K562 (cell line): ENCODE data around the gene GNAI1.

Experiments
- AFF1 ChIP-seq, 2 experiments: fragments of 450-650 bp; IDR thresholded peaks; 2 replicates each; pipeline ENCODE4 v1.6.1; 2018; ENCODE audit warnings: mild to moderate bottlenecking in 2 of 2, low read depth in 1 of 2; ENCODE audit not compliant: partially characterized antibody in 2 of 2
- PHB2 ChIP-seq: fragments of 450-650 bp; IDR thresholded peaks from 2 replicates; pipeline ENCODE4 v1.6.1; 2017; ENCODE audit warnings: low read depth

- no peak for TF ChIP-seq AFF1 (IDR thresholded peaks at IDR 0.05; ENCODE audit: low read depth in 1 of 2, partially characterized antibody in 2 of 2)
- TF ChIP-seq PHB2, result no peak
Measured at GRCh38 chr7:80100254-80100653, 34.4 kb upstream of the GNAI1 start.
